A549 treated with AZD9567 at 1 μM for 4 hours (cell line): Measurements from ENCODE around the gene CHTF18. TPM values are rescaled to one million over a fixed set of nuclear protein-coding genes. Genes with fewer than 3 reads are reported as not detected.

Experiments
- total RNA-seq: library from RNA; stranded (reverse); fragments of 200-300 nt; extraction: Qiagen RNA extraction; gene quantifications from 5 replicates; pipeline ENCODE4 v1.2.3, GENCODE V29; 2022; ENCODE audit not compliant: insufficient read depth

CHTF18 gene
- 25.3 to 43.9 TPM (median 32.1 TPM) in 5 replicates for total RNA-seq

DNA sequence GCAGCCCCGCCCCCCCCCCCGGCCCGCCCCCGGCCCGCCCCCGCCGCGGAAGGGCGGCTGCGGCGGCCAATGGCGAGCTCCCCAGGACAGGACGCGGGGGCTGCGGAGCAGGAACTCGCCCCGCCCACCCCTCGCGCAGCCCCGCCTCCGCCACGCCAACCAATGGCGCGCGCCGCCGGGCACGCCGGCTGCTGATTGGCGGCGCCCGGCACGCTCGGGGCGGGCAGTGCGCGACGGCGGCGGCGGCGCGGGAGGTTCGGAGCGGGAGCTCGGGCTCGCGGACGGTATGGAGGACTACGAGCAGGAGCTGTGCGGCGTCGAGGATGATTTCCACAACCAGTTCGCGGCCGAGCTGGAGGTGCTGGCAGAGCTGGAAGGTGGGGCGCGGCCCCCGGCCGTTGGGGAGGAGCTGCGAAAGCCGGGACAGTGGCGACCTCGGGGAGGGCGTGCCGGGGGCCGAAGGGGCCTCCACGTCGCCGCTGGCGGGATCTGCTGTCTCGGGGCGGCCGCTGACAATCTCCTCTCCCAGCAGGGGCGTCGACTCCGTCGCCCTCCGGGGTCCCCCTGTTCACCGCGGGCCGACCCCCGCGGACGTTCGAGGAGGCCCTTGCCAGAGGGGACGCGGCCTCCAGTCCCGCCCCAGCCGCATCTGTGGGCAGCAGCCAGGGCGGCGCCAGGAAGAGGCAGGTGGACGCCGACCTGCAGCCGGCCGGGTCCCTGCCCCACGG is at the start of gene CHTF18:
Gene CHTF18 (plus strand): TSS at position 222 of the 728 bp plus-strand sequence. CDS start 65 bp downstream, at position 287.

DNA sequence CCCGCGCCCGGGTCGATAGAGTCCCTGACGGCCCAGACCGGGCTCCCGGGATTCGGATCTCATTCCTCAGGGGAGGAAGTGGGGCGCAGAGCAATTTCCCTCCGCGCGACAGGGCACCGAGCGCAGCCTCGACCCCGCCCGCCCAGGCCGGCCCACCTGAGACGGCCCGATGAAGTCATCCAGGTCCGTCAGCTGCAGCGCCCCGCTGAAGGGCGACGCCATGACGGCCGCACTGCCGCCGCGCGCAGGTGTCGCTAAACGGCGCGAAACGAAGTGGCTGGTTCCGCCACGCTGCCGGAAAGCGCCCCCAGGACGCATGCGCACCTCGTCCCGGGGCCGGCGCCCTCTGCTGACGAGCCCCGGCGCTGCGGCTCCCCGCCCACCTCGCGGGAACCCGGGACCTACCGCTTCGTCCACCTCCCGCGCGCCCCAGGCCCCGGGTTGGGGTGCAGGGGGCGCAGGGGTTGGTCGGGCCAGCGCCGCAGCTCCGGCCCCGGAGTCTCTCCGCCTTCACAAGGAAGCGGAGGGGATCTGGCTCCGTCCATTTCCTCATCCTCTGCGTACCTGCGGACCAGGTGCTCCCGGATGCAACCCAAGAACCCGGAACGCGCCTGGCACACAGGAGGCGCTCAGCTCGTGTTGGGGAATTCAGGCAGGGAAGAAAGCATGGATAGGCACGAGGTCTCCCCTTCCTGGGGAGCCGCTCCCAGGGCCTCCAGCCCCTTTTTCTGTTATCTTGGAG is 47.5 kb upstream of the CHTF18 start, which contains the start of gene CIAO3:
Gene CIAO3 (minus strand): TSS at position 234 of the 742 bp plus-strand sequence. CDS start 12 bp downstream, at position 222.

DNA sequence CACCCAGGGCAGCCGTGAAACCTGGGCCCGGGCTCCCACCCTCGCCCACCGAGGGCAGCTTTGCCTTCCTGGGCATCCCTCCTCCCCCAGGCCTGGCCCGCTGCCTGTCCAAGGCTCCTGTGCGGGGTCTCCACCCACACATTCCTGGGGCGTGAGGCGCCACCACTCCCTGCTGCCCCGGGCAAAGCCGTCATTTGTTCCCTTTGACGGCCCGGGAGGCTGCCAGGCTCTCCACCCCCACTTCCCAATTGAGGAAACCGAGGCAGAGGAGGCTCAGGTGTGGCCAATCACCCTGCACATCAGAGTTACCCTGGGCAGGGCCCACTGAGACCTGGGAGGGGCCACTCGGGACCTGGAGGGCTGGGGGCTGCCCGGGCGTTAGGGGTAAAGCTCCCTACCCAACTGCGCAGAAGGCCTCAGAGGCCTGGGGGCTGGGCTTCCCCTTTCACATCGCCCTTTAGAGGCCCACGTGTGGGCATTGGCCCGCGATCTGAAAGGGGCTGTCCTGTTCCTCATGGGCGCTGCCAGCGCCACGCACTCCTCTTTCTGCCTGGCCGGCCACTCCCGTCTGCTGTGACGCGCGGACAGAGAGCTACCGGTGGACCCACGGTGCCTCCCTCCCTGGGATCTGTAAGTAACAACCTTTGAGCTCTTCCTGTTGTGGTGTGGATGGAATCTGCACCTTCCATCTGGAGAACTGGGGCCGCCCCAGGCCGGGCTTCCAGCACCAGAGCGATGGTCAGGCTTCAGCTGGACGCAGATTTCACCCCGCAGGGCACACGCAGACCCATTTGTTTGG is 27.7 kb upstream of the CHTF18 start, which contains the start of gene MSLN:
Gene MSLN (plus strand): TSS at position 190 of the 799 bp plus-strand sequence. CDS start 1,947 bp downstream, outside the sequence.

DNA sequence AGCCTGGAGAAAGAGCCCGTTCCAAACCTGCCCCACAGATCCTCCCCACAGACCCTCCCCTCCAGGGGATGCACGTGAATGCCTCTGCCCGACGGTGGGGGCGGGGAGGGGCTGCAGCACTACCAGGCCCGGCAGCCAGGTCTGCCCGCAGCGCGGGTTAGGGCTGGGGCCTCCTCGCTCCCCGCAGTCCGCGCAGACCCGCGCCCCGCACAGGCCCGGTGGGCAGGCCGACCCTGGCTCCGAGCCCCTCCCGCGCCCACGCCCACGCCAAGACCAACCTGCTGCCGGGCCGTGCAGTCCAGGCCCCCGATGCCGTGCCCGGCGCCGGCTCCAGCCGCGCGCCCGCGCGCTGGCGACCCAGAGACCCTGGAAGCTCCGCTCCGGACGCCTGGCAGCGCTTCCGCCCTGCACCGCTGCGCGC is 432 bp upstream of the CHTF18 start, which contains the start of gene RPUSD1:
Gene RPUSD1 (minus strand): TSS at position 404 of the 421 bp plus-strand sequence. CDS start 644 bp downstream, outside the sequence.

DNA sequence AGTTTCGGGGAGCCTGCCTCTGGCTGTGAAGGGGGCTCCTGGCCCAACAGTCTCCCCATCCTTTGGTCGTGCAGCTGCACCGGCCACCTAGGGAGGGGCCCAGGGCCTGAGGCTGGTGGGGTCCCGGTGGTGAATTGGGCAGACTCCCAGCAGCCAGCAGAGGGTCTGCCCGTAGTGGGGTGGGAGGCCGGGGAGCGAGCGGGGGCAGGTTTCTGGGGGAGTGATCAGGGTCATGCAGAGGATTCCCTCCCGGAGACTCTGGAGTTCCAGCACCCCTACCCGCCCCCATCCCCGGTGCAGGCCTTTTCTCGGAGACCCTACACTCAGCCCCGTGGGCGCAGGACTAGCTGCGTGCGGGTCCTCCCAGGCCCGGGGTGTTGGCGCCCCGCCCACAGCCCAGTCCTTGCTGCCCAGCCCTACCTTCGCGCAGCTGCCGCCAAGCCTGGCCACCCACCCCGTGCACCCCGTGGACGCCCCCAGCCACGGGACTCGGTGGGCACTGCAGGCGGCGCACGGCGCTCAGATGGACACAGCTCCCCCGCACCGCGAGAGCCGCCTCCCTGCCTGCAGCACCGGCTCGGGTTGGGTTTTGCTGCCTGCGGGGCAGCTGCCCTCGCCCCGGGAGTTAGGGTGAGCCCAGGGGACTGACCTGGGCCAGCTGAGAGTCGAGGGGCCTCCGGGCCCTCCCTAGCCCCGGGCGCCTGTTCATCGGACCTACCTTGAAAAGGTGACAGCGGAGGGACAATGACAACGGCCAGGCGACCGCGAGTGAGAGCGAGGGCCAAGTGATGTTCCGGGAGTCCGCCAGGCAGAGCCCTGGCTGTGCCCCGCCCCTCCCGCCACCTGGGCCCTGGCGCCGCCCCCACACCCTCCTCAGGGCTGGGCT is 11.8 kb downstream of the CHTF18 start, which contains the start of gene GNG13:
Gene GNG13 (minus strand): TSS at position 787 of the 886 bp plus-strand sequence. CDS start 1,657 bp downstream, outside the sequence.

Other genes with a start within 250 kb of the CHTF18 start
- gene PRR35, start 228.2 kb upstream of the CHTF18 start, total RNA-seq = 0.05 to 0.19 TPM (median 0.08 TPM) in 4 of 5 replicates, not detected in the other
- gene NHLRC4, start 221.6 kb upstream of the CHTF18 start, total RNA-seq = 0.14 to 0.24 TPM (median 0.21 TPM) in 4 of 5 replicates, not detected in the other
- gene PIGQ, start 218.7 kb upstream of the CHTF18 start, total RNA-seq = 41.9 to 44.5 TPM (median 42.8 TPM) in 5 replicates
- gene RAB40C, start 198.6 kb upstream of the CHTF18 start, total RNA-seq = 16.5 to 21.1 TPM (median 20.7 TPM) in 5 replicates
- gene WFIKKN1, start 157.6 kb upstream of the CHTF18 start, total RNA-seq = 0.21 to 0.26 TPM (median 0.23 TPM) in 4 of 5 replicates, not detected in the other
- gene METTL26, start 152.3 kb upstream of the CHTF18 start, total RNA-seq = 77.8 to 140 TPM (median 136 TPM) in 5 replicates
- 21.4 to 47.7 TPM (median 40.9 TPM) in 5 replicates for gene MCRIP2, start 146.8 kb upstream of the CHTF18 start, total RNA-seq
- gene WDR90, start 139.3 kb upstream of the CHTF18 start, total RNA-seq = 29.1 to 35.6 TPM (median 31.4 TPM) in 5 replicates
- 60.5 to 110 TPM (median 103 TPM) in 5 replicates for gene RHOT2, start 120.5 kb upstream of the CHTF18 start, total RNA-seq
- 1.5 to 2.0 TPM (median 1.6 TPM) in 4 of 5 replicates, not detected in the other for gene RHBDL1, start 112.9 kb upstream of the CHTF18 start, total RNA-seq
- 77.5 to 143 TPM (median 137 TPM) in 5 replicates for gene STUB1, start 108.2 kb upstream of the CHTF18 start, total RNA-seq
- 56.9 to 81.0 TPM (median 77.8 TPM) in 5 replicates for gene JMJD8, start 104.3 kb upstream of the CHTF18 start, total RNA-seq
- gene WDR24, start 98.2 kb upstream of the CHTF18 start, total RNA-seq = 4.2 to 6.2 TPM (median 5.9 TPM) in 5 replicates
- 6.3 to 9.6 TPM (median 7.2 TPM) in 5 replicates for gene FBXL16, start 82.8 kb upstream of the CHTF18 start, total RNA-seq
- gene METRN, start 73.5 kb upstream of the CHTF18 start, total RNA-seq = 71.0 to 213 TPM (median 211 TPM) in 5 replicates
- gene ANTKMT, start 67.5 kb upstream of the CHTF18 start, total RNA-seq = 43.2 to 64.4 TPM (median 63.4 TPM) in 5 replicates
- gene CCDC78, start 62.2 kb upstream of the CHTF18 start, total RNA-seq = 3.1 to 6.8 TPM (median 4.9 TPM) in 5 replicates
- 4.1 to 22.8 TPM (median 20.5 TPM) in 5 replicates for gene HAGHL, start 61.5 kb upstream of the CHTF18 start, total RNA-seq
- gene CIAO3, start 47.6 kb upstream of the CHTF18 start, total RNA-seq = 21.6 to 27.5 TPM (median 25.4 TPM) in 5 replicates
- 1.6 to 2.8 TPM (median 2.2 TPM) in 5 replicates for gene MSLN, start 27.9 kb upstream of the CHTF18 start, total RNA-seq
- 29.7 to 58.4 TPM (median 53.8 TPM) in 5 replicates for gene RPUSD1, start 239 bp upstream of the CHTF18 start, total RNA-seq
- 0.08 TPM in 1 of 5 replicates, not detected in the others for gene GNG13, start 12.1 kb downstream of the CHTF18 start, total RNA-seq
- 6.9 to 10.7 TPM (median 8.3 TPM) in 5 replicates for gene LMF1, start 182.4 kb downstream of the CHTF18 start, total RNA-seq
- 0.63 to 3.1 TPM (median 2.7 TPM) in 5 replicates for gene SOX8, start 193.2 kb downstream of the CHTF18 start, total RNA-seq